ENCODE results near the gene TSNAXIP1. TPM values are rescaled to one million over a fixed set of nuclear protein-coding genes. Genes with fewer than 3 reads are reported as not detected.

The TSNAXIP1 gene
- total RNA-seq, 4 donors from 2014 or later, result 0.55 TPM; not detected in 3

Small RNA genes within 50 kb of the gene (small RNA-seq; reads per million reads assigned to genes)
- 0 reads per million in 4 donors for gene AC040162.2

Other genes with a start within 250 kb of the TSNAXIP1 start
- 10 to 100 TPM; 40.0 to 46.8 (median 41.9) TPM for gene CTCF, start 244.4 kb upstream of the TSNAXIP1 start, total RNA-seq
- gene CARMIL2, start 161.7 kb upstream of the TSNAXIP1 start, total RNA-seq, result 1 to 10 TPM in 2 of 4 donors, under 1 TPM in 1, not detected in 1; 0.96 to 9.0 (median 7.6) TPM
- gene ACD, start 146.6 kb upstream of the TSNAXIP1 start, total RNA-seq, result 10 to 100 TPM in 3 of 4 donors, 1 to 10 TPM in 1; 2.0 to 76.3 (median 15.7) TPM
- gene PARD6A, start 145.9 kb upstream of the TSNAXIP1 start, total RNA-seq, result 10 to 100 TPM in 2 of 4 donors, 1 to 10 TPM in 2; 6.3 to 36.7 (median 9.4) TPM
- gene ENKD1, start 140.1 kb upstream of the TSNAXIP1 start, total RNA-seq, result 10 to 100 TPM; 12.5 to 20.9 (median 15.3) TPM
- gene C16orf86, start 140.1 kb upstream of the TSNAXIP1 start, total RNA-seq, result 1 to 10 TPM in 3 of 4 donors, under 1 TPM in 1; 0.60 to 7.1 (median 4.4) TPM
- gene GFOD2, start 87.6 kb upstream of the TSNAXIP1 start, total RNA-seq, result 10 to 100 TPM; 21.9 to 32.2 (median 24.3) TPM
- gene RANBP10, start 329 bp upstream of the TSNAXIP1 start, total RNA-seq, result 10 to 100 TPM; 15.1 to 32.9 (median 19.1) TPM
- gene THAP11, start 35.4 kb downstream of the TSNAXIP1 start, total RNA-seq, result 10 to 100 TPM; 24.7 to 44.1 (median 32.7) TPM
- gene NUTF2, start 40.0 kb downstream of the TSNAXIP1 start, total RNA-seq, result 100 to 1,000 TPM in 1 of 4 donors, 10 to 100 TPM in 3; 75.2 to 131 (median 89.0) TPM
- 100 to 1,000 TPM in 2 of 4 donors, 10 to 100 TPM in 2; 58.2 to 248 (median 100) TPM for gene CENPT, start 40.8 kb downstream of the TSNAXIP1 start, total RNA-seq
- 100 to 1,000 TPM in 2 of 4 donors, 10 to 100 TPM in 2; 76.4 to 162 (median 105) TPM for gene EDC4, start 66.2 kb downstream of the TSNAXIP1 start, total RNA-seq
- gene NRN1L, start 78.0 kb downstream of the TSNAXIP1 start, total RNA-seq, result 1 to 10 TPM in 1 of 4 donors, not detected in 3; 2.5 TPM
- gene PSKH1, start 86.4 kb downstream of the TSNAXIP1 start, total RNA-seq, result 100 to 1,000 TPM in 1 of 4 donors, 10 to 100 TPM in 3; 24.1 to 132 (median 56.2) TPM
- 1 to 10 TPM in 3 of 4 donors, not detected in 1; 1.6 to 2.1 (median 1.6) TPM for gene CTRL, start 125.0 kb downstream of the TSNAXIP1 start, total RNA-seq
- 100 to 1,000 TPM in 1 of 4 donors, 10 to 100 TPM in 3; 65.6 to 100 (median 68.6) TPM for gene PSMB10, start 130.0 kb downstream of the TSNAXIP1 start, total RNA-seq
- gene LCAT, start 137.2 kb downstream of the TSNAXIP1 start, total RNA-seq, result 10 to 100 TPM in 1 of 4 donors, 1 to 10 TPM in 3; 2.2 to 30.7 (median 4.2) TPM
- gene SLC12A4, start 161.7 kb downstream of the TSNAXIP1 start, total RNA-seq, result 10 to 100 TPM; 18.1 to 46.4 (median 25.4) TPM
- not detected for gene DPEP3, start 173.6 kb downstream of the TSNAXIP1 start, total RNA-seq
- 1 to 10 TPM; 1.5 to 4.4 (median 1.5) TPM for gene DPEP2, start 192.6 kb downstream of the TSNAXIP1 start, total RNA-seq
- gene DPEP2NB, start 209.0 kb downstream of the TSNAXIP1 start, total RNA-seq, result not detected
- gene DDX28, start 216.3 kb downstream of the TSNAXIP1 start, total RNA-seq, result 10 to 100 TPM in 1 of 4 donors, 1 to 10 TPM in 3; 4.8 to 13.1 (median 6.2) TPM
- gene DUS2, start 216.4 kb downstream of the TSNAXIP1 start, total RNA-seq, result 10 to 100 TPM in 3 of 4 donors, 1 to 10 TPM in 1; 9.2 to 13.1 (median 11.2) TPM